GM23338 (cell line): ENCODE measurements around the gene PAPPA. TPM values are rescaled to one million over a fixed set of nuclear protein-coding genes. Genes with fewer than 3 reads are reported as not detected.

Experiments used
- ATAC-seq: fragments of 200-7000 bp; cut with Tn5 transposase; 3 replicates; pipeline ENCODE4 v1.9.1; 2020
- DNase-seq: peaks from one replicate; pipeline ENCODE4 v3.0.0-alpha.2; 2015; ENCODE audit warnings: low spot score
- H2AFZ ChIP-seq: fragments of 200-600 bp; sonication (generic); 2 replicates; pipeline ENCODE4 v1.8.0; 2016; ENCODE audit warnings: antibody characterized with exemption, mild to moderate bottlenecking, moderate library complexity
- H3F3A ChIP-seq: fragments of 200-600 bp; sonication (generic); replicated peaks from 2 replicates; pipeline ENCODE4 v1.8.0; 2017; ENCODE audit warnings: antibody characterized with exemption, mixed run types, low read depth
- H3K27ac ChIP-seq: fragments of 200-600 bp; sonication (generic); 2 replicates; pipeline ENCODE4 v1.6.1; 2016; ENCODE audit warnings: low read depth
- H3K27me3 ChIP-seq: fragments of 200-600 bp; sonication (generic); 2 replicates; pipeline ENCODE4 v1.8.0; 2016; ENCODE audit warnings: mild to moderate bottlenecking, mixed run types, moderate library complexity; ENCODE audit not compliant: insufficient read depth
- H3K36me3 ChIP-seq: fragments of 200-600 bp; sonication (generic); 2 replicates; pipeline ENCODE4 v1.8.0; 2016; ENCODE audit warnings: mild to moderate bottlenecking; ENCODE audit not compliant: insufficient read depth
- H3K4me1 ChIP-seq: fragments of 200-600 bp; sonication (generic); 2 replicates; pipeline ENCODE4 v1.8.0; 2016; ENCODE audit warnings: mild to moderate bottlenecking, moderate library complexity; ENCODE audit not compliant: insufficient read depth
- H3K4me2 ChIP-seq: fragments of 200-600 bp; sonication (generic); 2 replicates; pipeline ENCODE4 v1.7.1; 2017; ENCODE audit warnings: mixed run types
- H3K4me3 ChIP-seq: fragments of 200-600 bp; sonication (generic); 2 replicates; pipeline ENCODE4 v1.6.1; 2016; ENCODE audit warnings: mixed run types
- H3K79me2 ChIP-seq: fragments of 200-600 bp; sonication (generic); replicated peaks from 2 replicates; pipeline ENCODE4 v1.8.0; 2017; ENCODE audit warnings: mild to moderate bottlenecking; ENCODE audit not compliant: insufficient read depth
- H3K9me2 ChIP-seq: fragments of 200-600 bp; sonication (generic); 2 replicates; pipeline ENCODE4 v1.8.0; 2017; ENCODE audit not compliant: insufficient read depth
- H4K20me1 ChIP-seq: fragments of 200-600 bp; sonication (generic); replicated peaks from 2 replicates; pipeline ENCODE4 v1.8.0; 2017; ENCODE audit warnings: mild to moderate bottlenecking; ENCODE audit not compliant: insufficient read depth
- H3K27ac Mint-ChIP-seq: 2 replicates; pipeline ENCODE4 v1.8.0; 2020; ENCODE audit warnings: inconsistent platforms, mild to moderate bottlenecking, moderate library complexity, mixed read lengths
- H3K27me3 Mint-ChIP-seq: 3 replicates; pipeline ENCODE4 v1.8.0; 2022; ENCODE audit warnings: low read depth, mild to moderate bottlenecking, moderate library complexity, mixed read lengths, inconsistent platforms; ENCODE audit not compliant: insufficient read depth, poor library complexity
- H3K36me3 Mint-ChIP-seq: 3 replicates; pipeline ENCODE4 v1.8.0; 2021; ENCODE audit warnings: low read depth, mild to moderate bottlenecking, inconsistent platforms, moderate library complexity, mixed read lengths
- H3K4me1 Mint-ChIP-seq: 3 replicates; pipeline ENCODE4 v1.8.0; 2020; ENCODE audit warnings: mild to moderate bottlenecking, inconsistent platforms, mixed read lengths
- H3K4me3 Mint-ChIP-seq: 3 replicates; pipeline ENCODE4 v1.8.0; 2021; ENCODE audit warnings: moderate library complexity, mild to moderate bottlenecking, inconsistent platforms, mixed read lengths
- H3K9me3 Mint-ChIP-seq: 3 replicates; pipeline ENCODE4 v1.8.0; 2020; ENCODE audit warnings: moderate library complexity, mild to moderate bottlenecking, inconsistent platforms, mixed read lengths
- CREB1 ChIP-seq: fragments of 250-450 bp; sonication (Bioruptor Pico); IDR thresholded peaks from 2 replicates; pipeline ENCODE4 v1.5.0; 2020; ENCODE audit warnings: low read depth, mild to moderate bottlenecking, moderate library complexity
- EZH2 ChIP-seq: fragments of 200-600 bp; sonication (generic); IDR thresholded peaks from one replicate; pipeline ENCODE4 v1.8.0; 2017; ENCODE audit warnings: antibody characterized with exemption, mild to moderate bottlenecking, low read depth; ENCODE audit not compliant: unreplicated experiment
- EZH2phosphoT487 ChIP-seq: fragments of 200-600 bp; sonication (generic); IDR thresholded peaks from one replicate; pipeline ENCODE4 v1.8.1; 2018; ENCODE audit warnings: antibody characterized with exemption; ENCODE audit not compliant: unreplicated experiment
- JUNB ChIP-seq: IDR thresholded peaks from one replicate; pipeline ENCODE4 v1.6.1; 2016; ENCODE audit warnings: antibody characterized with exemption; ENCODE audit not compliant: unreplicated experiment
- NANOG ChIP-seq: IDR thresholded peaks from 2 replicates; pipeline ENCODE4 v1.6.1; 2016; ENCODE audit warnings: antibody characterized with exemption, borderline replicate concordance
- POLR2AphosphoS5 ChIP-seq: IDR thresholded peaks from 2 replicates; pipeline ENCODE4 v1.6.1; 2016; ENCODE audit warnings: antibody characterized with exemption, low read depth
- STAT1 ChIP-seq: IDR thresholded peaks from one replicate; pipeline ENCODE4 v1.6.1; 2016; ENCODE audit warnings: antibody characterized with exemption; ENCODE audit not compliant: unreplicated experiment
- ZNF114 ChIP-seq: fragments of 250-450 bp; sonication (Bioruptor Pico); IDR thresholded peaks from 2 replicates; pipeline ENCODE4 v1.5.0; 2020; ENCODE audit warnings: mild to moderate bottlenecking, moderate library complexity
- ZNF331 ChIP-seq: fragments of 250-450 bp; sonication (Bioruptor Pico); IDR thresholded peaks from 2 replicates; pipeline ENCODE4 v1.5.0; 2020; ENCODE audit warnings: low read depth, mild to moderate bottlenecking, moderate library complexity
- polyA plus RNA-seq: library from polyadenylated mRNA; unstranded; fragments of >200 nt; fragmentation: Nextera tagmentation; extraction: Ambion mirVana; gene quantifications from 2 replicates; pipeline ENCODE4 v1.2.1, GENCODE V29; 2016
- total RNA-seq: library from RNA; depleted of rRNA; stranded (reverse); fragments of >200 nt; shearing (Covaris generic); gene quantifications from 2 replicates; pipeline ENCODE4 v1.2.3, GENCODE V29; 2014
- TF ChIP-seq, protein P1 (sequence below), 2 experiments: fragments of 200-600 bp in 1 of 2; sonication (generic) in 1 of 2; conservative IDR thresholded peaks; 2 replicates each; pipeline versions ENCODE4 v1.5.1 to v1.6.1; 2016 to 2017; ENCODE audit warnings: antibody characterized with exemption in 2 of 2, low read depth in 2 of 2, mild to moderate bottlenecking in 2 of 2, moderate library complexity in 1 of 2
- TF ChIP-seq, protein P2 (sequence below): IDR thresholded peaks from one replicate; pipeline ENCODE4 v1.6.1; 2018; ENCODE audit warnings: antibody characterized with exemption; ENCODE audit not compliant: unreplicated experiment
- TF ChIP-seq, protein P3 (sequence below): fragments of 250-450 bp; sonication (Bioruptor Pico); IDR thresholded peaks from 2 replicates; pipeline ENCODE4 v1.5.0; 2020; ENCODE audit warnings: mild to moderate bottlenecking, moderate library complexity

Gene PAPPA
- total and polyA plus RNA-seq, 2 experiments from 2014 or later = 0.38 to 0.66 TPM

DNA sequence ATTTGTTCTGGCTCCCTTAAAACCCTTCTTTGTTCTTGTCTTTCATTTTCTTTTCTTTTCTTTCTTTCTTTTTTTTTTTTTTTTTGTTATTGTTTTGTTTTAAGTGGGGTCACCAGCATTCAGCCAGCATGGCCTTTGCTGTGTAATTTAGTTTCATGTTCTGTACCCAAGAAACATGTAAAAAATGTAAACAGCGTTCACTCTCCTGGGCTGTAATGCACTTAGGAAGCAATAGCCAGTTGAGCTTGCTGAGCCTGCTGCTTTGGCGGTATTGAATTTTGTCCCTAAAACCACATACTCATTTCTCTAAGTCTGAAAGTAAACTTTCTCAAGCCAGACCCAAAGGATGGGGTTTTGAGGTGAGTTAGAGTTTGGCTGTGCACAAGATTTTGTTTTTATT, 158.6 kb downstream of the PAPPA start (continued):
- TF ChIP-seq, protein P1, sequence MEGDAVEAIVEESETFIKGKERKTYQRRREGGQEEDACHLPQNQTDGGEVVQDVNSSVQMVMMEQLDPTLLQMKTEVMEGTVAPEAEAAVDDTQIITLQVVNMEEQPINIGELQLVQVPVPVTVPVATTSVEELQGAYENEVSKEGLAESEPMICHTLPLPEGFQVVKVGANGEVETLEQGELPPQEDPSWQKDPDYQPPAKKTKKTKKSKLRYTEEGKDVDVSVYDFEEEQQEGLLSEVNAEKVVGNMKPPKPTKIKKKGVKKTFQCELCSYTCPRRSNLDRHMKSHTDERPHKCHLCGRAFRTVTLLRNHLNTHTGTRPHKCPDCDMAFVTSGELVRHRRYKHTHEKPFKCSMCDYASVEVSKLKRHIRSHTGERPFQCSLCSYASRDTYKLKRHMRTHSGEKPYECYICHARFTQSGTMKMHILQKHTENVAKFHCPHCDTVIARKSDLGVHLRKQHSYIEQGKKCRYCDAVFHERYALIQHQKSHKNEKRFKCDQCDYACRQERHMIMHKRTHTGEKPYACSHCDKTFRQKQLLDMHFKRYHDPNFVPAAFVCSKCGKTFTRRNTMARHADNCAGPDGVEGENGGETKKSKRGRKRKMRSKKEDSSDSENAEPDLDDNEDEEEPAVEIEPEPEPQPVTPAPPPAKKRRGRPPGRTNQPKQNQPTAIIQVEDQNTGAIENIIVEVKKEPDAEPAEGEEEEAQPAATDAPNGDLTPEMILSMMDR (conservative IDR thresholded peaks at IDR 0.05; ENCODE audit: low read depth in 2 of 2) = no peak
- no peak for TF ChIP-seq ZNF114 (CRISPR knock-in tag)
- TF ChIP-seq POLR2AphosphoS5 = no peak
- no peak for TF ChIP-seq ZNF331 (CRISPR knock-in tag)
- TF ChIP-seq, protein P2, sequence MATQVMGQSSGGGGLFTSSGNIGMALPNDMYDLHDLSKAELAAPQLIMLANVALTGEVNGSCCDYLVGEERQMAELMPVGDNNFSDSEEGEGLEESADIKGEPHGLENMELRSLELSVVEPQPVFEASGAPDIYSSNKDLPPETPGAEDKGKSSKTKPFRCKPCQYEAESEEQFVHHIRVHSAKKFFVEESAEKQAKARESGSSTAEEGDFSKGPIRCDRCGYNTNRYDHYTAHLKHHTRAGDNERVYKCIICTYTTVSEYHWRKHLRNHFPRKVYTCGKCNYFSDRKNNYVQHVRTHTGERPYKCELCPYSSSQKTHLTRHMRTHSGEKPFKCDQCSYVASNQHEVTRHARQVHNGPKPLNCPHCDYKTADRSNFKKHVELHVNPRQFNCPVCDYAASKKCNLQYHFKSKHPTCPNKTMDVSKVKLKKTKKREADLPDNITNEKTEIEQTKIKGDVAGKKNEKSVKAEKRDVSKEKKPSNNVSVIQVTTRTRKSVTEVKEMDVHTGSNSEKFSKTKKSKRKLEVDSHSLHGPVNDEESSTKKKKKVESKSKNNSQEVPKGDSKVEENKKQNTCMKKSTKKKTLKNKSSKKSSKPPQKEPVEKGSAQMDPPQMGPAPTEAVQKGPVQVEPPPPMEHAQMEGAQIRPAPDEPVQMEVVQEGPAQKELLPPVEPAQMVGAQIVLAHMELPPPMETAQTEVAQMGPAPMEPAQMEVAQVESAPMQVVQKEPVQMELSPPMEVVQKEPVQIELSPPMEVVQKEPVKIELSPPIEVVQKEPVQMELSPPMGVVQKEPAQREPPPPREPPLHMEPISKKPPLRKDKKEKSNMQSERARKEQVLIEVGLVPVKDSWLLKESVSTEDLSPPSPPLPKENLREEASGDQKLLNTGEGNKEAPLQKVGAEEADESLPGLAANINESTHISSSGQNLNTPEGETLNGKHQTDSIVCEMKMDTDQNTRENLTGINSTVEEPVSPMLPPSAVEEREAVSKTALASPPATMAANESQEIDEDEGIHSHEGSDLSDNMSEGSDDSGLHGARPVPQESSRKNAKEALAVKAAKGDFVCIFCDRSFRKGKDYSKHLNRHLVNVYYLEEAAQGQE = no peak
- no peak for TF ChIP-seq CREB1 (CRISPR knock-in tag)
- TF ChIP-seq EZH2phosphoT487 = no peak
- TF ChIP-seq STAT1 = no peak
- TF ChIP-seq JUNB = no peak
- no peak for TF ChIP-seq NANOG
- TF ChIP-seq EZH2 = no peak

DNA sequence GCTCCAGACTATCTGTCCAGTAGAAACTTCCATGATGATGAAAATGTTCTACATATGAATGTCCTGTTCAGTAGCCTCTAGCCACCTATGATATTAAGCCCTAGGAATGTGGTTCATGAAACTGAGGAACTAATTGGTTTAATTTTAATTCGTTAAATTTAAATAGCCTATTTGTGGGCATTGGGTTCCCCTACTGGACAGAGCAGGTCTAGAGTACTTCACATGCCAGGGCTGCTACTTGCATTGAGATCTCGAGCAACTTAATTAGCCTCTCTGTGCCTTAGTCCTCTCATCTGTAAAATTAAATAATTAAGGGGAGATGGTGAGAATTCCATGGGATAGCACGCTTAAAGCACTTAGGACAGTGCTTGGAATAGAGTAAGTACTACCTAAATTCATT, 160.0 kb downstream of the PAPPA start:
- H4K20me1 ChIP-seq = no peaks in the 10 kb centered on the region
- peak; percentile 37; the same call in 1 of the 3 replicates for ATAC-seq
- no peaks in the 10 kb centered on the region for H3K36me3 Mint-ChIP-seq
- TF ChIP-seq, protein P1 (conservative IDR thresholded peaks at IDR 0.05; ENCODE audit: low read depth in 2 of 2) = peak; percentile 41
- TF ChIP-seq CREB1 (CRISPR knock-in tag) = no peak
- TF ChIP-seq, protein P3, sequence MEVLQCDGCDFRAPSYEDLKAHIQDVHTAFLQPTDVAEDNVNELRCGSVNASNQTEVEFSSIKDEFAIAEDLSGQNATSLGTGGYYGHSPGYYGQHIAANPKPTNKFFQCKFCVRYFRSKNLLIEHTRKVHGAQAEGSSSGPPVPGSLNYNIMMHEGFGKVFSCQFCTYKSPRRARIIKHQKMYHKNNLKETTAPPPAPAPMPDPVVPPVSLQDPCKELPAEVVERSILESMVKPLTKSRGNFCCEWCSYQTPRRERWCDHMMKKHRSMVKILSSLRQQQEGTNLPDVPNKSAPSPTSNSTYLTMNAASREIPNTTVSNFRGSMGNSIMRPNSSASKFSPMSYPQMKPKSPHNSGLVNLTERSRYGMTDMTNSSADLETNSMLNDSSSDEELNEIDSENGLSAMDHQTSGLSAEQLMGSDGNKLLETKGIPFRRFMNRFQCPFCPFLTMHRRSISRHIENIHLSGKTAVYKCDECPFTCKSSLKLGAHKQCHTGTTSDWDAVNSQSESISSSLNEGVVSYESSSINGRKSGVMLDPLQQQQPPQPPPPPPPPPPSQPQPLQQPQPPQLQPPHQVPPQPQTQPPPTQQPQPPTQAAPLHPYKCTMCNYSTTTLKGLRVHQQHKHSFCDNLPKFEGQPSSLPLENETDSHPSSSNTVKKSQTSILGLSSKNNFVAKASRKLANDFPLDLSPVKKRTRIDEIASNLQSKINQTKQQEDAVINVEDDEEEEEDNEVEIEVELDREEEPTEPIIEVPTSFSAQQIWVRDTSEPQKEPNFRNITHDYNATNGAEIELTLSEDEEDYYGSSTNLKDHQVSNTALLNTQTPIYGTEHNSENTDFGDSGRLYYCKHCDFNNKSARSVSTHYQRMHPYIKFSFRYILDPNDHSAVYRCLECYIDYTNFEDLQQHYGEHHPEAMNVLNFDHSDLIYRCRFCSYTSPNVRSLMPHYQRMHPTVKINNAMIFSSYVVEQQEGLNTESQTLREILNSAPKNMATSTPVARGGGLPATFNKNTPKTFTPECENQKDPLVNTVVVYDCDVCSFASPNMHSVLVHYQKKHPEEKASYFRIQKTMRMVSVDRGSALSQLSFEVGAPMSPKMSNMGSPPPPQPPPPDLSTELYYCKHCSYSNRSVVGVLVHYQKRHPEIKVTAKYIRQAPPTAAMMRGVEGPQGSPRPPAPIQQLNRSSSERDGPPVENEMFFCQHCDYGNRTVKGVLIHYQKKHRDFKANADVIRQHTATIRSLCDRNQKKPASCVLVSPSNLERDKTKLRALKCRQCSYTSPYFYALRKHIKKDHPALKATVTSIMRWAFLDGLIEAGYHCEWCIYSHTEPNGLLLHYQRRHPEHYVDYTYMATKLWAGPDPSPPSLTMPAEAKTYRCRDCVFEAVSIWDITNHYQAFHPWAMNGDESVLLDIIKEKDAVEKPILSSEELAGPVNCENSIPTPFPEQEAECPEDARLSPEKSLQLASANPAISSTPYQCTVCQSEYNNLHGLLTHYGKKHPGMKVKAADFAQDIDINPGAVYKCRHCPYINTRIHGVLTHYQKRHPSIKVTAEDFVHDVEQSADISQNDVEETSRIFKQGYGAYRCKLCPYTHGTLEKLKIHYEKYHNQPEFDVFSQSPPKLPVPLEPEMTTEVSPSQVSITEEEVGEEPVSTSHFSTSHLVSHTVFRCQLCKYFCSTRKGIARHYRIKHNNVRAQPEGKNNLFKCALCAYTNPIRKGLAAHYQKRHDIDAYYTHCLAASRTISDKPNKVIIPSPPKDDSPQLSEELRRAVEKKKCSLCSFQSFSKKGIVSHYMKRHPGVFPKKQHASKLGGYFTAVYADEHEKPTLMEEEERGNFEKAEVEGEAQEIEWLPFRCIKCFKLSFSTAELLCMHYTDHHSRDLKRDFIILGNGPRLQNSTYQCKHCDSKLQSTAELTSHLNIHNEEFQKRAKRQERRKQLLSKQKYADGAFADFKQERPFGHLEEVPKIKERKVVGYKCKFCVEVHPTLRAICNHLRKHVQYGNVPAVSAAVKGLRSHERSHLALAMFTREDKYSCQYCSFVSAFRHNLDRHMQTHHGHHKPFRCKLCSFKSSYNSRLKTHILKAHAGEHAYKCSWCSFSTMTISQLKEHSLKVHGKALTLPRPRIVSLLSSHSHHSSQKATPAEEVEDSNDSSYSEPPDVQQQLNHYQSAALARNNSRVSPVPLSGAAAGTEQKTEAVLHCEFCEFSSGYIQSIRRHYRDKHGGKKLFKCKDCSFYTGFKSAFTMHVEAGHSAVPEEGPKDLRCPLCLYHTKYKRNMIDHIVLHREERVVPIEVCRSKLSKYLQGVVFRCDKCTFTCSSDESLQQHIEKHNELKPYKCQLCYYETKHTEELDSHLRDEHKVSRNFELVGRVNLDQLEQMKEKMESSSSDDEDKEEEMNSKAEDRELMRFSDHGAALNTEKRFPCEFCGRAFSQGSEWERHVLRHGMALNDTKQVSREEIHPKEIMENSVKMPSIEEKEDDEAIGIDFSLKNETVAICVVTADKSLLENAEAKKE (CRISPR knock-in tag) = no peak
- H3K4me3 Mint-ChIP-seq = no peak overlapping the region
- peaks cover 2% of the 10 kb centered on the region for H3K27me3 Mint-ChIP-seq
- H3K4me2 ChIP-seq = no peak overlapping the region
- no peaks in the 10 kb centered on the region for H3K9me3 Mint-ChIP-seq
- no peak overlapping the region for H2AFZ ChIP-seq
- no peaks in the 10 kb centered on the region for H3K79me2 ChIP-seq
- H3K9me2 ChIP-seq = no peaks in the 10 kb centered on the region; the same call in 1 of the 2 replicates
- no peak overlapping the region for H3K27ac Mint-ChIP-seq
- no peaks in the 10 kb centered on the region for H3K36me3 ChIP-seq
- H3K27me3 ChIP-seq = no peaks in the 10 kb centered on the region
- H3K4me1 Mint-ChIP-seq = peaks cover 8% of the 10 kb centered on the region; the same call in 2 of the 3 replicates
- H3F3A ChIP-seq = no peaks in the 10 kb centered on the region
- DNase-seq = no peak
- H3K4me3 ChIP-seq = no peak overlapping the region
- H3K27ac ChIP-seq = no peak overlapping the region
- H3K4me1 ChIP-seq = peaks cover 12% of the 10 kb centered on the region; the same call in 1 of the 2 replicates
